K562 (cell line): ENCODE results near the gene ZSWIM4. TPM values are rescaled to one million over a fixed set of nuclear protein-coding genes. Genes with fewer than 3 reads are reported as not detected.
A peak's percentile ranks its signal among the peaks of the same experiment; 100 is the strongest.

ENCODE experiments used
- ATF2 ChIP-seq: sonication (generic); formaldehyde crosslinking; IDR thresholded peaks from 2 replicates; pipeline ENCODE4 v1.8.1; 2022; ENCODE audit warnings: missing genetic modification reagents
- CBFA2T2 ChIP-seq: fragments of 450-650 bp; conservative IDR thresholded peaks from 2 replicates; pipeline ENCODE4 v1.6.1; 2017; ENCODE audit warnings: mild to moderate bottlenecking
- CTBP1 ChIP-seq: fragments of 450-650 bp; IDR thresholded peaks from 2 replicates; pipeline ENCODE4 v1.6.1; 2016; ENCODE audit warnings: borderline replicate concordance
- CXXC5 ChIP-seq: fragments of 250-450 bp; sonication (Bioruptor Pico); IDR thresholded peaks from 2 replicates; pipeline ENCODE4 v1.8.0; 2022; ENCODE audit warnings: inconsistent platforms, mild to moderate bottlenecking, moderate library complexity
- GABPA ChIP-seq: fragments of 200-800 bp; sonication (Bioruptor generic); conservative IDR thresholded peaks from 2 replicates; pipeline ENCODE4 v1.6.1; 2016; ENCODE audit warnings: low read depth, missing genetic modification characterization, missing compliant biosample characterization
- GABPB1 ChIP-seq: sonication (generic); formaldehyde crosslinking; IDR thresholded peaks from 2 replicates; pipeline ENCODE4 v1.8.0; 2022; ENCODE audit warnings: mild to moderate bottlenecking, missing genetic modification reagents
- HES1 ChIP-seq: fragments of 450-650 bp; IDR thresholded peaks from 2 replicates; pipeline ENCODE4 v1.6.1; 2016; ENCODE audit warnings: low read depth, mild to moderate bottlenecking, moderate library complexity
- JUNB ChIP-seq: fragments of 450-650 bp; formaldehyde crosslinking; conservative IDR thresholded peaks from 2 replicates; pipeline ENCODE4 v1.4.0; 2020; ENCODE audit warnings: mild to moderate bottlenecking
- LCOR ChIP-seq: sonication (generic); formaldehyde crosslinking; IDR thresholded peaks from 2 replicates; pipeline ENCODE4 v1.8.0; 2022; ENCODE audit warnings: mild to moderate bottlenecking, missing genetic modification reagents
- NFIX ChIP-seq: fragments of 250-450 bp; sonication (Bioruptor Pico); IDR thresholded peaks from 2 replicates; pipeline ENCODE4 v1.4.0; 2020; ENCODE audit warnings: low read depth, mild to moderate bottlenecking, moderate library complexity
- PHF8 ChIP-seq: fragments of 200-600 bp; sonication (generic); IDR thresholded peaks from 2 replicates; pipeline ENCODE4 v1.6.1; 2012; ENCODE audit warnings: mixed run types, mild to moderate bottlenecking, inconsistent platforms, low read length, moderate library complexity, borderline replicate concordance
- PREB ChIP-seq: sonication (generic); formaldehyde crosslinking; IDR thresholded peaks from 2 replicates; pipeline ENCODE4 v1.8.1; 2023; ENCODE audit warnings: mild to moderate bottlenecking, missing genetic modification reagents
- RBM25 ChIP-seq: fragments of 200-400 bp; formaldehyde crosslinking; IDR thresholded peaks from 2 replicates; pipeline ENCODE4 v1.6.1; 2018; ENCODE audit warnings: low read length, low read depth, moderate library complexity; ENCODE audit not compliant: severe bottlenecking
- TEAD1 ChIP-seq, 2 experiments: fragments of 450-650 bp in 1 of 2; sonication (generic) in 1 of 2; formaldehyde crosslinking; IDR thresholded peaks; 2 replicates each; pipeline versions ENCODE4 v1.4.0 to v1.8.0; 2020 to 2022; ENCODE audit warnings: mild to moderate bottlenecking in 2 of 2, missing genetic modification reagents in 1 of 2
- TEAD2 ChIP-seq: fragments of 450-650 bp; IDR thresholded peaks from 2 replicates; pipeline ENCODE4 v1.6.1; 2016; ENCODE audit warnings: missing genetic modification characterization, control low read depth, missing compliant biosample characterization
- TSC22D4 ChIP-seq: fragments of 450-650 bp; IDR thresholded peaks from 2 replicates; pipeline ENCODE4 v1.6.1; 2016; ENCODE audit warnings: missing genetic modification characterization, missing biosample characterization, control low read depth
- ZBTB12 ChIP-seq: fragments of 250-450 bp; sonication (Bioruptor Pico); IDR thresholded peaks from 2 replicates; pipeline ENCODE4 v1.4.0; 2020
- ZBTB2 ChIP-seq: fragments of 450-650 bp; IDR thresholded peaks from 2 replicates; pipeline ENCODE4 v1.6.1; 2016; ENCODE audit warnings: antibody characterized with exemption
- ZNF76 ChIP-seq: fragments of 250-450 bp; sonication (Bioruptor Pico); IDR thresholded peaks from 2 replicates; pipeline ENCODE4 v1.4.0; 2020; ENCODE audit warnings: mild to moderate bottlenecking, moderate library complexity, borderline replicate concordance
- polyA plus RNA-seq, 8 experiments: library from polyadenylated mRNA; depleted of rRNA in 4 of 8; stranded (reverse) in 5 of 8; unstranded in 3 of 8; fragments of >200 nt; fragmentation: Nextera tagmentation in 2 of 8; fragmentation: Illumina TruSeq in 1 of 8; extraction: Ambion mirVana in 2 of 8; extraction: Trizol in 1 of 8; gene quantifications; 2 replicates each; pipeline versions ENCODE4 v1.2.1 to v1.2.3, GENCODE V29; 2011 to 2014; ENCODE audit warnings: inconsistent platforms in 1 of 8, missing spikeins in 1 of 8
- total RNA-seq, 7 experiments: library from RNA; depleted of rRNA in 6 of 7; stranded (reverse); fragments of >200 nt in 6 of 7; fragmentation: Illumina TruSeq in 2 of 7; extraction: Trizol in 2 of 7; gene quantifications; 2 replicates each; pipeline versions ENCODE4 v1.2.1 to v1.2.3, GENCODE V29; 2011 to 2021; ENCODE audit warnings: low replicate concordance in 1 of 7

ZSWIM4 gene
- total and polyA plus RNA-seq, 9 of the 15 experiments (the other 6 are each of a cell fraction or from before 2014, with no cell fraction given) = 0.25 to 3.7 (median 0.79) TPM; not detected in 2

- TF ChIP-seq ZBTB12 (CRISPR knock-in tag) (peak; percentile 83), CXXC5 (CRISPR knock-in tag) (peak; percentile 34; the same call in 1 of the 2 replicates), TEAD2 (tag) (peak; percentile 29; the same call in 1 of the 2 replicates), JUNB (CRISPR knock-in tag) (peak; percentile 71), ZBTB2 (peak; percentile 66), RBM25 (no peak), PHF8 (no peak), HES1 (0 out of 2 replicates have a peak, but pooled peaks have one; percentile 11), ATF2 (CRISPR knock-in tag) (no peak; the same call in 1 of the 2 replicates), TSC22D4 (tag) (no peak), GABPB1 (CRISPR knock-in tag) (peak; percentile 69), CTBP1 (peak; percentile 61), PREB (CRISPR knock-in tag) (peak; percentile 7; the same call in 1 of the 2 replicates), NFIX (CRISPR knock-in tag) (peak; percentile 80), CBFA2T2 (peak; percentile 19; the same call in 1 of the 2 replicates), LCOR (peak; percentile 22), GABPA (tag) (no peak), ZNF76 (CRISPR knock-in tag) (0 out of 2 replicates have a peak, but pooled peaks have one; percentile 56), TEAD1 (CRISPR knock-in tag; IDR thresholded peaks at IDR 0.05) (peak; percentile 60 to 61; a peak in 1 of 4 replicates)
Observed at GRCh38 chr19:13846557-13847406, 51.5 kb downstream of the ZSWIM4 start (continued).
